ENCODE measurements around the gene LHX2.

LHX2 gene

GRCh38 chr9:124050955-124051354 is 39.4 kb downstream of the LHX2 start:
- Histone ChIP-seq H3K9ac (ENCODE audit: low read depth, low read length) (no peak overlapping the region), H3K27me3 (ENCODE audit: insufficient read depth, low read length) (peaks cover 14% of the 10 kb centered on the region), H3K9me3 (ENCODE audit: insufficient read depth, low read depth, low read length) (0 out of 2 replicates have a peak, but pooled peaks cover 6% of the 10 kb centered on the region), H3K4me1 (ENCODE audit: insufficient read depth, low read length) (no peaks in the 10 kb centered on the region; the same call in 1 of the 2 replicates), H3K36me3 (ENCODE audit: insufficient read depth, low read length) (no peaks in the 10 kb centered on the region), H3K27ac (ENCODE audit: low read depth, low read length) (no peak overlapping the region), H3K4me3 (ENCODE audit: low read length) (no peak overlapping the region)
- 67% methylated on average over 1 of the region's 1 CpG for WGBS

- 94% methylated on average over 5 of the region's 5 CpGs for WGBS
- Histone ChIP-seq H3K36me3 (ENCODE audit: insufficient read depth, low read length) (no peaks in the 10 kb centered on the region), H3K4me3 (ENCODE audit: low read length) (no peak overlapping the region), H3K9ac (ENCODE audit: low read depth, low read length) (no peak overlapping the region), H3K27me3 (ENCODE audit: insufficient read depth, low read length) (0 out of 2 replicates have a peak, but pooled peaks cover under 1% of the 10 kb centered on the region), H3K27ac (ENCODE audit: low read depth, low read length) (no peak overlapping the region), H3K4me1 (ENCODE audit: insufficient read depth, low read length) (no peaks in the 10 kb centered on the region; the same call in 1 of the 2 replicates), H3K9me3 (ENCODE audit: insufficient read depth, low read depth, low read length) (0 out of 2 replicates have a peak, but pooled peaks cover 6% of the 10 kb centered on the region)
Measured at GRCh38 chr9:124052401-124052800, 40.8 kb downstream of the LHX2 start.

GRCh38 chr9:124054582-124055227 is 43.1 kb downstream of the LHX2 start:
- H3K27ac ChIP-seq (ENCODE audit: low read depth, low read length) = no peak overlapping the region
- no peaks in the 10 kb centered on the region; the same call in 1 of the 2 replicates for H3K4me1 ChIP-seq (ENCODE audit: insufficient read depth, low read length)
- H3K27me3 ChIP-seq (ENCODE audit: insufficient read depth, low read length) = no peaks in the 10 kb centered on the region
- no peak overlapping the region for H3K9ac ChIP-seq (ENCODE audit: low read depth, low read length)
- H3K4me3 ChIP-seq (ENCODE audit: low read length) = no peak overlapping the region
- WGBS = 75% methylated on average over 7 of the region's 7 CpGs
- no peaks in the 10 kb centered on the region for H3K36me3 ChIP-seq (ENCODE audit: insufficient read depth, low read length)
- H3K9me3 ChIP-seq (ENCODE audit: insufficient read depth, low read depth, low read length) = 0 out of 2 replicates have a peak, but pooled peaks cover 6% of the 10 kb centered on the region

GRCh38 chr9:124060844-124061605 is 49.5 kb downstream of the LHX2 start:
- Histone ChIP-seq H3K4me1 (ENCODE audit: insufficient read depth, low read length) (no peaks in the 10 kb centered on the region), H3K36me3 (ENCODE audit: insufficient read depth, low read length) (no peaks in the 10 kb centered on the region), H3K4me3 (ENCODE audit: low read length) (no peak overlapping the region), H3K27me3 (ENCODE audit: insufficient read depth, low read length) (no peaks in the 10 kb centered on the region), H3K9me3 (ENCODE audit: insufficient read depth, low read depth, low read length) (no peaks in the 10 kb centered on the region), H3K27ac (ENCODE audit: low read depth, low read length) (no peak overlapping the region), H3K9ac (ENCODE audit: low read depth, low read length) (no peak overlapping the region)
- WGBS = 90% methylated on average over 20 of the region's 21 CpGs

GRCh38 chr9:124062172-124062571 is 50.6 kb downstream of the LHX2 start:
- Histone ChIP-seq H3K9ac (ENCODE audit: low read depth, low read length) (no peak overlapping the region), H3K36me3 (ENCODE audit: insufficient read depth, low read length) (no peaks in the 10 kb centered on the region), H3K4me1 (ENCODE audit: insufficient read depth, low read length) (no peaks in the 10 kb centered on the region), H3K4me3 (ENCODE audit: low read length) (no peak overlapping the region), H3K27ac (ENCODE audit: low read depth, low read length) (no peak overlapping the region), H3K27me3 (ENCODE audit: insufficient read depth, low read length) (no peaks in the 10 kb centered on the region), H3K9me3 (ENCODE audit: insufficient read depth, low read depth, low read length) (no peaks in the 10 kb centered on the region)
- 94% methylated on average over 2 of the region's 2 CpGs for WGBS

GRCh38 chr9:124066783-124067577 is 55.4 kb downstream of the LHX2 start:
- Histone ChIP-seq H3K9me3 (ENCODE audit: insufficient read depth, low read depth, low read length) (no peaks in the 10 kb centered on the region), H3K4me1 (ENCODE audit: insufficient read depth, low read length) (no peaks in the 10 kb centered on the region), H3K4me3 (ENCODE audit: low read length) (no peak overlapping the region), H3K27me3 (ENCODE audit: insufficient read depth, low read length) (no peaks in the 10 kb centered on the region), H3K27ac (ENCODE audit: low read depth, low read length) (no peak overlapping the region), H3K36me3 (ENCODE audit: insufficient read depth, low read length) (no peaks in the 10 kb centered on the region), H3K9ac (ENCODE audit: low read depth, low read length) (no peak overlapping the region)
- WGBS = 84% methylated on average over 10 of the region's 13 CpGs

- H3K4me3 ChIP-seq (ENCODE audit: low read length) = no peak overlapping the region
- 94% methylated on average over 3 of the region's 3 CpGs for WGBS
- no peak overlapping the region for H3K27ac ChIP-seq (ENCODE audit: low read depth, low read length)
- H3K36me3 ChIP-seq (ENCODE audit: insufficient read depth, low read length) = no peaks in the 10 kb centered on the region
- no peaks in the 10 kb centered on the region for H3K9me3 ChIP-seq (ENCODE audit: insufficient read depth, low read depth, low read length)
- H3K9ac ChIP-seq (ENCODE audit: low read depth, low read length) = no peak overlapping the region
- no peaks in the 10 kb centered on the region for H3K27me3 ChIP-seq (ENCODE audit: insufficient read depth, low read length)
- H3K4me1 ChIP-seq (ENCODE audit: insufficient read depth, low read length) = no peaks in the 10 kb centered on the region
Measured at GRCh38 chr9:124068251-124068650, 56.7 kb downstream of the LHX2 start.

- 89% methylated on average over 1 of the region's 1 CpG for WGBS
- Histone ChIP-seq H3K4me1 (ENCODE audit: insufficient read depth, low read length) (no peaks in the 10 kb centered on the region), H3K27me3 (ENCODE audit: insufficient read depth, low read length) (no peaks in the 10 kb centered on the region), H3K9ac (ENCODE audit: low read depth, low read length) (no peak overlapping the region), H3K9me3 (ENCODE audit: insufficient read depth, low read depth, low read length) (peaks cover 7% of the 10 kb centered on the region; the same call in 1 of the 2 replicates), H3K36me3 (ENCODE audit: insufficient read depth, low read length) (no peaks in the 10 kb centered on the region), H3K4me3 (ENCODE audit: low read length) (no peak overlapping the region), H3K27ac (ENCODE audit: low read depth, low read length) (no peak overlapping the region)
Measured at GRCh38 chr9:124074746-124075145, 63.2 kb downstream of the LHX2 start.

- no peak overlapping the region for H3K27ac ChIP-seq (ENCODE audit: low read depth, low read length)
- no peaks in the 10 kb centered on the region for H3K36me3 ChIP-seq (ENCODE audit: insufficient read depth, low read length)
- WGBS = 94% methylated on average over 3 of the region's 3 CpGs
- H3K4me3 ChIP-seq (ENCODE audit: low read length) = no peak overlapping the region
- H3K9ac ChIP-seq (ENCODE audit: low read depth, low read length) = no peak overlapping the region
- H3K27me3 ChIP-seq (ENCODE audit: insufficient read depth, low read length) = no peaks in the 10 kb centered on the region
- no peaks in the 10 kb centered on the region for H3K4me1 ChIP-seq (ENCODE audit: insufficient read depth, low read length)
- H3K9me3 ChIP-seq (ENCODE audit: insufficient read depth, low read depth, low read length) = peaks cover 7% of the 10 kb centered on the region; the same call in 1 of the 2 replicates
Measured at GRCh38 chr9:124075761-124076160, 64.2 kb downstream of the LHX2 start.

GRCh38 chr9:124077915-124078572 is 66.5 kb downstream of the LHX2 start:
- no peaks in the 10 kb centered on the region for H3K36me3 ChIP-seq (ENCODE audit: insufficient read depth, low read length)
- no peak overlapping the region for H3K9ac ChIP-seq (ENCODE audit: low read depth, low read length)
- no peak overlapping the region for H3K27ac ChIP-seq (ENCODE audit: low read depth, low read length)
- no peaks in the 10 kb centered on the region for H3K27me3 ChIP-seq (ENCODE audit: insufficient read depth, low read length)
- peaks cover 7% of the 10 kb centered on the region; the same call in 1 of the 2 replicates for H3K9me3 ChIP-seq (ENCODE audit: insufficient read depth, low read depth, low read length)
- no peaks in the 10 kb centered on the region for H3K4me1 ChIP-seq (ENCODE audit: insufficient read depth, low read length)
- H3K4me3 ChIP-seq (ENCODE audit: low read length) = no peak overlapping the region
- 84% methylated on average over 3 of the region's 3 CpGs for WGBS

All from HUES64 (cell line).